Endometrial microvascular endothelial cells (primary cell): ENCODE results near the gene TTLL5. TPM values are rescaled to one million over a fixed set of nuclear protein-coding genes. Genes with fewer than 3 reads are reported as not detected.

ENCODE experiments used
- in situ Hi-C: cut with HindIII; loops from 2 replicates; pipeline ENCODE4 v1.10.0; 2017; ENCODE audit warnings: low sequenced_read_pairs, low pct_unique_long_range_greater_than_20kb; ENCODE audit errors: inconsistent ontology term
- total RNA-seq: library from RNA; depleted of rRNA; stranded (reverse); fragments of >200 nt; gene quantifications from one replicate; pipeline ENCODE4 v1.2.3, GENCODE V29; 2015; ENCODE audit errors: inconsistent ontology term

Gene TTLL5
- total RNA-seq, 1 donor from 2014 or later = 53.8 TPM

DNA sequence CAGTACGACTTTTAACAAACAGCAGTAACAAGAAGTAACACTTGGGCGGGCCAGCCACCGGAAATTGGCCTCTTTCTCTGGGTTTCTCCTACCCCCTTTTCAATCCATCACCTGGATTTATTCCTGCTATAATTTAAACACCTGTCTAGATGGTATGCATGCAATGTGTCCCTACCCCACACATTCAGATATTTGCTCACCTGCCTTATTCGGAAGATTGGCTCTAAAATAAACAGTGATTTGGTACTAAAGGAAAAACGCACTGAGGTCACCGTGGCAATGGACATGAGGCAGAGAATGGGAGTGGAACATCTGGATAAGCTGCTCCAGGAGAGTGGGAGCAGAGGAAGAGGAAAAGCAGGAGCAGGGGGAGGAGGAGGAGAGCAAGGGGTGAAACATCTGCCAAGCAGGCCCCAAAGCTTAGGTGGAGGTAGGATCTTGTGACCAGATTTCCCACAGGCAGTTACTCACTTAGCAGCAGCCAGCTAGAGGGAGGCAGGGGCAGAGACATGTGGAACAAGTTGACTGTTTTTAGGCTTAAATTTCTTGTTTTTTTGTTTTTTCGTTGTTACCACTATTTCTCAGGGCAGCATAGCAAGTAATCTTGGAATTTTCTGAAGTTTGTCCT, 150.9 kb downstream of the TTLL5 start:
- in situ Hi-C loops = no loop called here

DNA sequence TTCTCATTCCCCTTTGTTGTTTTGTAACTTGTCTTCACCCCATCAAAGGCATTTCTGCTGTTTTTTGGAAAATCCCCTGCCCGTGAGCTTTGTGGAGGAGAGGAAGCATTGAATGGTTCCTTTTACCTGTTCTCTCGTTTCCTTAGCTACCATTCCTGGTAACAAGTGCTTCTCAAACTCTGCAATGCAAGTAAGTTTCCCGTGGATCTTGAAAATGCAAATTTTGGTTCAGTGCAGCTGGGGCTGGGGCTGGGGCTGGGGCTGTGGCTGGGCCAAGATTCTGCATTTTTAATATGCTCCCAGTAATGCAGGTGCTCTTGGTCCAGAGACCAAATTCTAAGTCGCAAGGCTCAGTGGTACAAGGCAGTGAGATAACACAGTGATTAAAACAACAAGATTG, 151.6 kb downstream of the TTLL5 start:
- in situ Hi-C loops = no loop called here

DNA sequence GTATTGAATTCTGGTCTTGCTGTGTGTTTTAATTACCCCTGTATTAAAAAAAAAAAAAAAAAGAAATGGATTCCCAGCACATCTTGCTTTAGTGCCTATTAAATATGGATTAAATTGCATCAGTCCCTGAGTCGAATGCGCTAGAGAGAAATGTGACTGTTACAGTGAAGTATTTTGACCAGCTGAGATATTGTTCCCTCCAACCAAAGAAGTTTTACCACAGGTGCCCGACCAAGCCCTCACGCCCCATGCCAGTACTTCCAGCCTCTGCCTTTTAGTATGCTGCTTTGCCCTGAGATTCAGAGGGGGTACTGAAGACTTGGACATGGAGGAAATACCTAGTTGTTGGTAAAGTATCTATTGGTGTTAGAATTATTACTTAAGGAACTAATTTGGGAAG, 159.7 kb downstream of the TTLL5 start:
- in situ Hi-C loops = no loop called here

DNA sequence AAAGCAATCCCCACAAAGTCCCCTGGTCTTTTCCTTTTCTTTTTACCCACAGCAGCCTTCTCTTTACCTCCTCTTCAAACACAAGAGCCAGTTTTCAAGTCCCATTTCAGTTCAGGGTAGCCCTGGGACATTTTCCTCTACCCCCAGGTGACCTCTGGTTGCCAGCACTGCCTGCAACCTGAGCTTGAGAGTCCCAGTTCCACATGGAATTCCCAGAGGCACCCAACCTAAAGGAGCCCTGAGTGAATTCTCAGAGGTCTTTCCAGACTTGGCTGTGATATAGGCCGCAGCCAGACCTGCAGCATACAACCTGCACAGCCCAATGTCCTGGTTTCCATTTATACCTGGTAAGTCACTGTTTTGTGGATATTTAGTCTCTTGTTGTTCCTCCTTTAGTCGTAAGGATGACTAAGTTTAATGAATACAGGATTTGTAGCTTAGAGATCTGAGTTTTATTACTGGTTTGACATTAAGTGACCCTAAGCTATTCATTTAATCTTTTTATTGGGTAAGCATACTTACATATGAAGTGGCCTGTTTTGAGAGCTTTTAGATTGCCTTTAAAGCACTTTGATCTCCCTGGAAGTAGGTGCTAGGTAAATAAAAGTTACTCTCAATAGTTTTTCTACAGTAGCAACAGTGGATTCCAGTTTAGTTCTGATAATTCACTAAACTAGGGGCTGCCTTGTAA, 160.9 kb downstream of the TTLL5 start:
- in situ Hi-C loops = no loop called here

DNA sequence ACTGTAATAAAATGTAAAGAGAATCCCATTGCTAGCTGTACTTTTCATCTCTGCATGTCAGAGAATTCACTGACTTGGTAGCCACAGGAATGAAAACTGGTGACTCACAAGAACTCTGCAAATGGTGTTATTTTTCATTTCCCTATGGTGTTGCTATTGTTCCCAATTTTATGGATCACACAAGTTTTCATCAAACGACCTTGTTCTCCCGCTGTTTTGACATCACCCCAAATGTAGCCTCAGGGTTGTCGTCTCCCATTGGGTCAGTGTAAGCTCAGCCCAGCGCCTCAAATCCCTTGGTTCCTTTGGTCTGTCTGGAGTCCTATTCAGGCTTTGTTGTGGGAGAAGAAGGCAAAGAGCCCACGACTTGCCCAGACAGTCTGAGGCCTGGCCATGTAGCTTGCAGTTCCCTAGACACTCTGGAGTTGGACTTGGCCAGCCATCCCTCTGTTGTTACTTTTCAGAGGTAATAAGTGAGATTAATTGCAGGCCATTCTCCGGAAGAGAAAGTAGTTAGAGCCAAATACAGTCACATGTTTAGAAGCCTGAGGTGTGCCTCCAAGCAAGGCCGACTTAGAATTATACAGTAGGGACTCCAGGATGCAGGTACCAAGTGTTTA, 161.6 kb downstream of the TTLL5 start:
- in situ Hi-C loops = no loop called here

DNA sequence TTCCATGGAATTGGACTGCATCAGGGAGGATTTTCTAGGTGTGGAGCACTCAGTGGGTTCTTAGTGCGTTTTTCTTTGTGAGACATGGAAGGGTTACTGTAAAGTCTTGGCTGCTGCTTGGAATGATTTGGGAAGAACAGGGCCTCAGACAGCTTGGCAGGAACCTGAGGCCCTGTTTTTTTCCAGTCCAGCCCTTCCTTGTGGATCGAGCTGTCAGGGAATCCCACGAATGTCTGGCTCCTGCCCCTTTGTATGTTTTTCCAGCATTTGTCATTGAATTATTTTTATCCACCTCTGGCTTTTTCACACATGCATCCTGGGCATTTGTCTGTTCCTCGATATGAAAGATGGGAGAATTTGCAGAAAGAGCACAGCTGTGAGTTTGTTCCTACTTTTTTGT, 162.3 kb downstream of the TTLL5 start:
- in situ Hi-C loops = no loop called here

DNA sequence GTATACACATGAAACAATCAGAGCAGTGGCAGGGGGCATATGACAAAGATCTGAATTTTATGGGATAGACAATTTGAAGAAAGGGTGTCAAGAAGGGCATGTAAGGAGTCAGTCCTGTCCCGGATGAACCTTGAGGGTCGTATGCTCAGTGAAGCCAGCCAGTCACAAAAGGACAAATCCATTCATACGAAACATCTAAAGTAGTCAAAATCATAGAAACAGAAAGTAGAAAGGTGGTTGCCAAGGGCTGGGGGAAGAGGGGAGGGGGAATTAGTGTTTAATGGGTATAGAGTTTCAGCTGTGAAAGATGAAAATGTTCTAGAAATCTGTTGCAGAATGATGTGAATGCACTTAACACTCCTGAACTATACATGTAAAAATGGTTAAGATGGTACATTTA, 163.3 kb downstream of the TTLL5 start:
- in situ Hi-C loops = no loop called here

DNA sequence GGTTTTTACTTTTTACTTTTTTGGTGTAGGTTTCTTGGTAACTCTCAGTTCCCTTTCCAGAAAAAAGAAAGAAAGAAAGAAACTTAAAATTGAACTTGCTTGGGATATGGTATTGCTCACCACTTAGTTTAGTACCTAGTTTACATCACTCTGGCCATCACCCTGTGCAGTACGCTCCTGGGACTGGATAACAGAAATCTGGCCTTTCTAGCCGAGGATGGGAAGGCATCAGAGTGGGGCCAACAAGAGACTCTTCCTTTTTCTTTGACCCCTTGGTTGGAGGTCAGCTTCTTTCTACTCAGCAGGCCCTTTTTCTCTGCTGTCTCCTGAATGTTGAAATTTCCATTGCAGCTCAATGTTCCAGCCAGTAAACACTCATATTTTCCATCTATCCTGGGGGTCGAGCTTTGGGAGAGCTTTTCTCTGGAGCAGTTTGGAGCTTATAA, 164.1 kb downstream of the TTLL5 start:
- in situ Hi-C loops = no loop called here

DNA sequence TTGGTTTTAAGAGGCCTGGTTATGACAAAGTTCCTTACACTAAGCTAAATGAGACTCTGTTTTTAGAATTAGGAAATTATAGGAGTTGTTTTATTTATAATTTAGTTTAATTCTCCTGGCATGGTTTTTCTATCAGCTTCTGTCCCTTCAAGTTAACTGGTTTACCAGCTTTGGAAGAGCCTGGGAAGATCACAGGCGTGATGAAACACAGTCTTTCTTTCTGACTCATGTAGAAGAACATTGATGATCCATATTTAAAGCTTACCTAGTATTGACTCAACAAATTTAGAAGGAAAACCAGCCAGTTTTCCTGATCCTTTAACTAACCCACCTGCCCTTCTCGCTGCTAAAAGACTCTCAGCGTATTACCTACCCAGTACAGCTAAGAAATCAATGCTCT, 165.6 kb downstream of the TTLL5 start:
- in situ Hi-C loops = no loop called here

DNA sequence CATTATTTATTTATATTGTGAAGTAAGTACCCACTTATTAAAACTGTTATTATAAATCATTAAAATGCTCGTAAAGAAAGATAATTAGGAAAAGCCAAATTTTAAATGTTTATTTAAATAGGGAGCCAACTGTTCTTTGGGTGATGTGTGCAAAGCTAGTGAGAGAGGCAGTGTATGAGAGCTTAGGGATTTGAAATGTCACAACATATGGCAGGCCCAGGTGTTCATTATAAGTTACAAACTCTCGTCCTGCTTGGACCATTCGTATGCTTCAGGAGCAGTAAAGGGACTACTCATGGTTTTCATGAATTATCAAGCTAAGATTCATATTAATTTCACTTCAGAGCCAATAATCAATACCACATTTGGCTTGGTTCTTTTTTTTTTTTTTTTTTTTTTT, 166.3 kb downstream of the TTLL5 start:
- in situ Hi-C loops = no loop called here

DNA sequence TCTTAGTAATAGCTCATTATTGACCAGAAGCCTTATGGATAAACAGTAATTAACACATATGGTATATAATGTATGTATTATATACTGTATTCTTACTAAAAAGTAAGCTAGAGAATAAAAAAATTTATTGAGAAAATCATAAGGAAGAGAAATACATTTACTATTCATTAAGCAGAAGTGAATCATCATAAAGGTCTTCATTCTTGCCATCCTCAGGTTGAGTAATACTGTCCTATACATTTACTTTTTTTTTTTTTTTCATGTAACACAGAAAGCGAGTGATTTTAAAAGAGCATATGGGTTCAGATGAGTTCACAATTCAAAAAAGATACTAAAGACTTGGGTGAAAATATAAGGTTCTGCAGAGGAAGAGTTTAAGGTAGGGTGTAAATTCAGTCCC, 168.3 kb downstream of the TTLL5 start:
- in situ Hi-C loops = no loop called here

DNA sequence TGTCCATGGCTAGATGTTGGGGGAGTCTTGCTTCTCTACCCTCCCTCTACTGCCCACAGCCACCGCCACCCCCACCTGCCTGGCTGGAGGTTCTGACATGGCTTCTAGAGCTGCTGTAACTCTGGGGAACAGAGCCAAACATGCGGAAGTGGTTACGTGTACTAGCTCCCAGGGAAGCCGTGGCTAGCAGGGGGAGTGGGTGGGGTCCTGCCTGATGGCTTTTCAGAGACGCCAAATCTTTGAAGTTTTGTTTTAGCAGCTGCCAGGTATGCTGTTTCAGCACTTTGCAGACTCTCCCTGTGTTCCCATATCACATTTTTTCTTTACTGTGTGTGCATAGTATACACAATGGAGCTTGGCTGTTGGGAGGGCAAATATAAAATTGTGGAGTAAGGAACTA, 170.4 kb downstream of the TTLL5 start:
- in situ Hi-C loops = no loop called here

DNA sequence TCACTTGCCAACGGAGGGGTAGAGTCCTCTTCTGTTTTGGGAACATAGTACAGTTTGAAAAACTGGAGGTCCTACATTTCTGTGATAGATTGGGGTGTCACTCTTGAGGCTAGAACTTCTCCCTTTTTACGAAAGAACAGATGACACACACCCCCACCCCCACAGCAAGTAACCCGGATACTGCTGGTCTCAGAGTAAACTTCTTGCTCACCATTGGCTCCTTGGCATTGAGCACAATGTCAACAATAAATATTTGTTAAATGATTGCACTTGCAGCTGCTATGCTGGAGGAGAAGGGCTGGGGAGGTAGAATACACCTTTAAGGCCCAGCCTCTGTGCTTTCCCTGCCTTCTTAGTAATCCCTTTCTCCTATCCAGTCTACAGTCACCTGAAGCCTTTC, 170.9 kb downstream of the TTLL5 start:
- in situ Hi-C loops = no loop called here

DNA sequence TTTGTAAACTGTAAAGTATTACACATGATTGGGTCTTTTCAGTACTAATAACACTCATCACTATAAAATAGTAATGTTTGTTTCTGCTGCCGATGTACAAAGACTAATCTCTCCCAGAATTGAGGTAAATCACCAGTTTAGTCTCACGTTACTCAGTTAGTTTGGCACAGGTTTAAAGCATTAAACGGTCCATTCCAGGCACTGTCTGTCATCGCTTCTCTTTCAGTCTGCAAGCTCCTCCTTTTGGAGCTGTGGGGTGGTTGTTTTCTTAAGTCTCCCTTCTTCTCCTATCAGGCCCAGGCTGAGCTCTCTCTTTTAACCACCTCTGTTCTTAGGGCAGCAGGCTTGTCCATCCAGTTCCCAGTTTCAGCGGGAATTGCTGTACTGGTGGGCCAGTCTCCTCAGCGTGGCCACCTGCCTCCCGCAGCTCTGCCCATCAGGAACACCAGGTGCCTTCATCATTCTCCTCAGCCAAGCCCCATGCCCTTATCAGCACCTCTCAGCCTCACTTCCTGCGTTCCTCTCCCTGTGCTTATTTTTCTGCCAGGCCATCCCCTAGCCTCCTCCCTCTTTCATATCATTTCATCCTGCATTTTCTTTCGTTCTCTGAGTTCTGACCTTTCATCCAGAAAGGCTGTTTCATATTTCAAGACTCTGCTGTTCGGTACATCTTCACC, 171.7 kb downstream of the TTLL5 start:
- in situ Hi-C loops = no loop called here

DNA sequence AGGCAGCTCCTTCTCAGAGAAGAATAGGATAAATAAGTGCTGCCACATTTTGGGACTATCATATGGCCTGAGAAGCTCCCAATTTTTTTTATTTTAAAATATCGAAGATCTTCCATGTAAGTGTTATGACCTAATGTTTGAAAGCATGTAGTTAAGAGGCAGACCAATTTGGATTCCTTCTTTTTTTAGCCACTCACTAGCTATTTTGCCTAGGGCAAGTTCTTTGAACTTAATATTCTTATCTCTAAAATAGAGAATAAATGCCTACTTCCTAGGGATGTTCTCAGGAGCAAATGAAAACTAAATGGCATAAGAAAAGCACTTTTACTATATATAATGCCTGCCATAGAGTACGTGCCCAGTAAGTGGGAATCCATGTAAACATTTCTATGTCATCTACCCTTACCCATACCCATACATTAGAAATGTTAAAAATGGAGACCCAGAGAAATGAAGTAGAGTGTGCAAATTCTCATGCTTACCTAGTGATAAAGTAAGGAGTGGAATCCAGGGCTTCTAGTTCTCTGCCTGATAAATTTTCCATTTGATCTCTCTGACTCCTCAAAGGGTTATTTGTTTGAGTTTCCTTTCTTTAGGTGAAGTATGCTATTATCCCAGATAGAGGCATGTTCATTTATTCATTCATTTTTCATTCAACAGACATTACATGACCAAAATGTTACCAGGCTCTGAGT, 172.4 kb downstream of the TTLL5 start:
- in situ Hi-C loops = no loop called here

DNA sequence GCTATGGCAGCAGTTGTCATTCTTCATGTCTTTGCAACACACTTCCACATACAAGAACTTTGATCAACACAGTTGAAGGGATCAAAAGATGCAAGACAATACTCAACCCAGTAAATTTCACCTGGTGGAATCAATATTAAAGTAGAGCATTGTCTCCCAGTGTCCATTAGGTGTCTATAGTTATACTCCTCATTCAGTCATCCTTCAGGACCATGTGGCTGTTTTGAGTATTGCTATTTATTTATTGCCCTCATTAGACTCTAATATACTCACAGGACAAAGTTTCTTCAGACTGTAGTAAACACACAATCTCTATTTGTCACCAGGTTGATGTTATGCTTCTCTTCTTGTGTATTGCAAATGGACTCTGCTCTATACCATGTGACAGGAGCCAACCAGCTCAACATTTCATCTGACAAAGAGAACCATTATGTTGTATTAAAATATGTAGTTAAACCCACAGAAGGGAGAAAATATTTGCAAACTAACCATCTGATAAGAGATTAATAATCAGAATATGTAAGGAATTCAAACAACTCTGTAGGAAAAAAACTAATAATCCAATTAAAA, 174.2 kb downstream of the TTLL5 start:
- in situ Hi-C loops = no loop called here

DNA sequence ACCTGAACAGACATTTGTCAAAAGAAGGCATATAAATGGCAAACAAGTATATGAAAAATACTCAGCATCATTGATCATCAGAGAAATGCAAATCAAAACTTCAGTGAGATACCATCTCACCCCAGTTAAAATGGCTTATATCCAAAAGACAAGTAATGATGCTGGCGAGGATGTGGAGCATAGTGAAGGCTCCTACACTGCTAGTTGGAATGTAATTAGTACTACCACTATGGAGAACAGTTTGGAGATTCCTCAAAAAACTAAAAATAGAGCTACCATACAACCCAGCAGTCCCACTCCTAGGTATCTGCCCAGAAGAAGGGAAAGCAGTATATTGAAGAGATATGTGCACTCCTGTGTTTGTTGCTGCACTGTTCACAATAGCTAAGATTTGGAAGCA, 174.7 kb downstream of the TTLL5 start:
- in situ Hi-C loops = no loop called here

DNA sequence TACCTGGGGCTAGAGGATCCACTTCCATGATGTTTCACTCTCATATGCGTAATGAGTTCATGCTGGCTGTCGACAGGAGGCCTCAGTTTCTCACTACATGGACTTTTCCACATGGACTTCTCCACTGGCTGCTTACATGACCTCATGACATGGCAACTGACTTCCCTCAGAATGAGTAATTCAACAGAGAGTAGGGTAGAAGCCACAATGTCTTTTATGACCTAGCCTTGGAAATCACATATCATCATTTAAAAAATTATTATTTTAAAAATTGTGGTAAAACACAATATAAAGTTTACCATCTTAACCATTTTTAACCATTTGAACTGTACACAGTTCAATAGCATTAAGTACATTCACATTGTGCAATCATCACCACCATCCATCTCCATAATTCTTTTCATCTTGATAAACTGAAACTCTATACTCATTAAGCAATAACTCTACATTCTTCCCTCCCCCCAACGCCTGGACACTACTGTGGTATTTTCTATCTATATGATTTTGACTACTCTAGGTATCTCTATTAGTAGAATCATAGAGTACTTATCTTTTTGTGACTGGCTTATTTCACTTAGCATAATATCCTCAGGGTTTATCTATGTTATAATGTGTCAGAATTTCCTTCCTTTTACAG, 176.2 kb downstream of the TTLL5 start:
- in situ Hi-C loops = no loop called here

DNA sequence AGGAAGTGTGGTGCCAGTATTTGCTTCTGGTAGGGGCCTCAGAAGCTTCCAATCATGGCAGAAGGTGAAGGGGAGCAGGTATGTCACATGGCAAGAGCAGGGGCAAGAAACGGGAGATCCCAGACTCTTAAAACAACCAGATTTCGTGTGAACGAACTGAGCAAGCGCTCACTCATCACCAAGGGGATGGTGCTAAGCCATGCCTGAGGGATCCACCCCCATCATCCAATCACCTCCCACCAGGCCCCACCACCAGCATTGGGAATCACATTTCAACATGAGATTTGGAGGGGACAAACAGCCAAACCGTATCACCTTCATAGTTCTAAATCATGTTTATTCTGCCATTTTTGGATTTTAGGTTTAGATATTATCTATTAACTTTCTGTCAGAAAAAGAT, 179.9 kb downstream of the TTLL5 start:
- in situ Hi-C loops = no loop called here
